MM.1S (cell line): Measurements from ENCODE around the gene SPATA25.

Source experiments
- CTCF ChIP-seq: fragments of 300-600 bp; sonication (generic); IDR thresholded peaks from 2 replicates; pipeline ENCODE4 v1.5.1; 2016; ENCODE audit warnings: antibody characterized with exemption, low read length, mixed read lengths
- EZH2 ChIP-seq: fragments of 300-600 bp; sonication (generic); optimal IDR thresholded peaks from 2 replicates; pipeline ENCODE3; 2017; ENCODE audit warnings: low read depth, mild to moderate bottlenecking, antibody characterized with exemption, low read length, mixed read lengths
- EZH2phosphoT487 ChIP-seq: fragments of 300-600 bp; sonication (generic); IDR thresholded peaks from 2 replicates; pipeline ENCODE4 v1.6.1; 2018; ENCODE audit warnings: antibody characterized with exemption, low read length

- TF ChIP-seq CTCF = no peak
- TF ChIP-seq EZH2 = no peak
- TF ChIP-seq EZH2phosphoT487 = no peak
Observed at GRCh38 chr20:45848969-45849582, 38.3 kb downstream of the SPATA25 start.
